WI38 (cell line): ENCODE measurements around the gene MRPS11.

Source experiments
- H3K4me3 ChIP-seq: 2 replicates; pipeline ENCODE4 v1.5.1; 2011; ENCODE audit warnings: low read depth, mild to moderate bottlenecking, control low read depth, low read length
- TF ChIP-seq, protein P1 (sequence below): IDR thresholded peaks from 2 replicates; pipeline ENCODE4 v1.5.1; 2012; ENCODE audit warnings: low read depth, mild to moderate bottlenecking, control low read depth, low read length

Gene MRPS11

DNA sequence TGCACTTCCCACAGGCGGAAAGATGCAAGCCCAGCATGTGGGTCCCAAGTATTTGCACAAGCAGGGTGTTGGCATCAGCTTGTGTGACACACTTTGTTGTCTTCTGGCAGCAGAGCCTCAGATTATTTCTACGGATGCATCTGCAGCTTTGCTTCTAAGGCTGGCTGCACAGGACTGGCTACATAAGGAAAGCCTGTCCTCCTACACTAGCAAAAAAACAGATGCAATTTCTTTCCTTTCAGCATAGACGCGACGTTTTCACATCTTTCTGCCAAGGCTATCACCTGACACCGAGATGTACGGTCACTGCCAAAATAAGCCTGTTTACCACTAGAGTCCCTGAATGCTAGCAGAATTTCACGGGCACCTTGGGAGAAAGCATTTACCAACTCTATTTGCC is 13.5 kb downstream of the MRPS11 start:
- TF ChIP-seq, protein P1, sequence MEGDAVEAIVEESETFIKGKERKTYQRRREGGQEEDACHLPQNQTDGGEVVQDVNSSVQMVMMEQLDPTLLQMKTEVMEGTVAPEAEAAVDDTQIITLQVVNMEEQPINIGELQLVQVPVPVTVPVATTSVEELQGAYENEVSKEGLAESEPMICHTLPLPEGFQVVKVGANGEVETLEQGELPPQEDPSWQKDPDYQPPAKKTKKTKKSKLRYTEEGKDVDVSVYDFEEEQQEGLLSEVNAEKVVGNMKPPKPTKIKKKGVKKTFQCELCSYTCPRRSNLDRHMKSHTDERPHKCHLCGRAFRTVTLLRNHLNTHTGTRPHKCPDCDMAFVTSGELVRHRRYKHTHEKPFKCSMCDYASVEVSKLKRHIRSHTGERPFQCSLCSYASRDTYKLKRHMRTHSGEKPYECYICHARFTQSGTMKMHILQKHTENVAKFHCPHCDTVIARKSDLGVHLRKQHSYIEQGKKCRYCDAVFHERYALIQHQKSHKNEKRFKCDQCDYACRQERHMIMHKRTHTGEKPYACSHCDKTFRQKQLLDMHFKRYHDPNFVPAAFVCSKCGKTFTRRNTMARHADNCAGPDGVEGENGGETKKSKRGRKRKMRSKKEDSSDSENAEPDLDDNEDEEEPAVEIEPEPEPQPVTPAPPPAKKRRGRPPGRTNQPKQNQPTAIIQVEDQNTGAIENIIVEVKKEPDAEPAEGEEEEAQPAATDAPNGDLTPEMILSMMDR: no peak
- H3K4me3 ChIP-seq: no peak overlapping the region

DNA sequence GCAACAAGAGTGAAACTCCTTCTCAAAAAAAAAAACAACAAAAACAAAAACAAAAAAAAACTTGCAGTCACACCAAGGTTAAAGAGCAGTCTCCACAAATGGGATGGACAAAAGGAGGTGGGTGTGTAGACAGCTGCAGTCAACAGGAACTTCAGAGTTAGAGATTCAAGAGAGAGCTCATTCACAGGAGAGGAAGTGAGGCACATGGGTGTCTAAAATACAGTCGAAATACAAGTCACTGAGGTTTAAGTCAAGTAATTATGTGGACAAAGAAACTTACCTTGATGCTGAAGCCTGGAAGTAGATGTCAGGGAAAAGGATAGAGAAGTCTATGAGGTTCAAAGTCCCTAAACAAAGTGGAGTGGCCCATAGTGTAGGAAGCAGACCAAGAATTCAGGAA is 14.8 kb downstream of the MRPS11 start:
- TF ChIP-seq, protein P1: no peak
- no peak overlapping the region for H3K4me3 ChIP-seq

- H3K4me3 ChIP-seq: no peak overlapping the region
- TF ChIP-seq, protein P1: no peak
Observed at GRCh38 chr15:88484682-88485331, 17.3 kb downstream of the MRPS11 start.

DNA sequence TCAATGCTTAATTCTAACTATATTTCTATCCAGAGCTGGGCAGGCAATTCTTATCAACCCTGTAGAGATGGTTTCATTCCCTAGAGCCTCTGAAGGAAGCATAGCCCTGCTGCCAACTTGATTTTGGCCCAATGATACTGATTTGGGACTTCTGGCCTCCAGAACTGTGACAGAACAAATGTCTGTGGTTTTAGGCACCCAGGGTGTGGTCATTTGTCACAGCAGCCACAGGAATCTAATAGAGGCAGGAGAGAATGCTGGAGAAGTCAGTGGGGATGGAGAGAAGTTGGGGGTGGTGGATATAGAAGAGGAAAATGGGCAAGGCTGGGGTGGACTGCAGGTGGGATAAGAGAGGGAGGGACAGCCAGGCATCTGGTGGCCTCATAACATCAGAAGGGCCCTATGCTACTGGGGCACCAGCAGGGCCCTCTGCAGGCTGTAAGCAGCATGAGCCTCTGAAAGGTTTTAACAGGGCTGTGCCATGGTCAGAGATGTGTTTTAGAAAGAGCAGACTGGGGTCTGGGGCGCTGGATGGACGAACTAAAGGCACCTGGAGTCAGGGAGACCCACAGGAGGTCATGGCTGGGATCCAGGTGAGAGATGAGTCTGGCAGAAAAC is 19.8 kb downstream of the MRPS11 start:
- TF ChIP-seq, protein P1: no peak
- no peak overlapping the region for H3K4me3 ChIP-seq

- TF ChIP-seq, protein P1: no peak
- H3K4me3 ChIP-seq: no peak overlapping the region
Observed at GRCh38 chr15:88487796-88488523, 20.5 kb downstream of the MRPS11 start.

- TF ChIP-seq, protein P1: no peak
- no peak overlapping the region for H3K4me3 ChIP-seq
Observed at GRCh38 chr15:88489321-88489720, 21.8 kb downstream of the MRPS11 start.

DNA sequence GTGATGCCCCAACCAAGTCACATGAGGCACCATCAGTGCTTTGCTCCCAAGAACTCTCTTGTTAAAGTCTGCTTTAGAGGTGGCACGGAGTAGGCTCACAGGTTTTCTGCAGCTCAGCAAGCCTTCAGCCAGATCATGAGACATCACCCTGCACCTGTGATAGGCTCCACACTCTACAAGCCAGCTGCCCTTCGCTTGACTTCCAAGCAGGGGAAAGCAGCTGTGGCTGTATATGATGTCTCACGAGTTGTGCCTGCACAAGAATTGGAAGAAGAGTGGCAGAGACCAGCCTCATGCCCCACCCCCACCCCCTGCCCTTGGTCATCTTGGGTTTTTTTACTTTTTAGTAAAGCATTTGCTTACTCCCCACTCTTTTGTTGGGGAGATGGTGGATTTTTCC is 22.5 kb downstream of the MRPS11 start:
- no peak overlapping the region for H3K4me3 ChIP-seq
- TF ChIP-seq, protein P1: no peak
